Gastrocnemius medialis (tissue), 4 donors: ENCODE measurements around the gene THOC6. TPM values are rescaled to one million over a fixed set of nuclear protein-coding genes. Genes with fewer than 3 reads are reported as not detected.
"Not testable (repeated sequence)": the region's sequence is repeated elsewhere in the genome, so short reads cannot be mapped to it uniquely, and the experiment has no call there.

ENCODE experiments used
- ATAC-seq, 2 donors: fragments of 150-250 bp; one replicate each; pipeline ENCODE4 v1.9.1; 2016
- DNase-seq, 2 donors: peaks; one replicate each; pipeline ENCODE4 v3.0.0-alpha.2; 2019
- H3K27ac ChIP-seq, 4 donors: fragments of 200-600 bp; sonication (generic); 1 replicate in 1 of 4; 2 replicates in 3 of 4; pipeline ENCODE4 v1.5.1; 2016 to 2018; ENCODE audit warnings: mild to moderate bottlenecking in 2 of 4, moderate library complexity in 1 of 4
- H3K27me3 ChIP-seq, 3 donors: fragments of 200-600 bp; sonication (generic) in 2 of 3; 1 replicate in 1 of 3; 2 replicates in 2 of 3; pipeline versions ENCODE4 v1.5.1 to v1.6.0; 2016 to 2019; ENCODE audit warnings: mild to moderate bottlenecking in 1 of 3, moderate library complexity in 1 of 3
- H3K36me3 ChIP-seq, 2 donors: fragments of 200-600 bp; sonication (generic) in 1 of 2; one replicate each; pipeline ENCODE4 v1.5.1; 2017 to 2018
- H3K4me1 ChIP-seq, 2 donors: fragments of 200-600 bp; sonication (generic) in 1 of 2; one replicate each; pipeline ENCODE4 v1.5.1; 2016 to 2017; ENCODE audit warnings: mild to moderate bottlenecking in 2 of 2
- H3K4me3 ChIP-seq, 4 donors: fragments of 200-600 bp; sonication (generic) in 3 of 4; 1 replicate in 1 of 4; 2 replicates in 3 of 4; pipeline ENCODE4 v1.5.1; 2016 to 2019; ENCODE audit warnings: mild to moderate bottlenecking in 2 of 4
- H3K9me3 ChIP-seq, 3 donors: fragments of 200-600 bp; sonication (generic) in 2 of 3; 1 replicate in 1 of 3; 2 replicates in 2 of 3; pipeline ENCODE4 v1.5.1; 2016 to 2019
- POLR2A ChIP-seq, 2 donors: fragments of 450-650 bp; IDR thresholded peaks; one replicate each; pipeline ENCODE4 v1.6.1; 2017; ENCODE audit warnings: antibody characterized with exemption in 2 of 2, mild to moderate bottlenecking in 2 of 2, moderate library complexity in 2 of 2
- in situ Hi-C, 4 donors: fragments of 200-750 bp; cut with MboI; loops; one replicate each; pipeline versions ENCODE4 v1.15.0 to v1.8.0; 2017; ENCODE audit warnings: low sequenced_read_pairs in 4 of 4
- intact Hi-C: fragments of 100-400 bp; cut with DNase I; formaldehyde crosslinking; loops from one replicate; pipeline ENCODE4 v1.15.1; 2023; ENCODE audit warnings: low total_unique reads
- total RNA-seq, 4 donors: library from RNA; depleted of rRNA; stranded (reverse); fragments of >200 nt; gene quantifications; one replicate each; pipeline versions ENCODE4 v1.1.0 to v1.2.3, GENCODE V29; 2016
- TF ChIP-seq, protein P1 (sequence below), 5 experiments: fragments of 450-650 bp in 3 of 5; fragments of 200-600 bp in 2 of 5; sonication (generic) in 2 of 5; IDR thresholded peaks in 4 of 5; conservative IDR thresholded peaks in 1 of 5; 1 replicate in 4 of 5; 2 replicates in 1 of 5; pipeline ENCODE4 v1.5.1; 2016 to 2019; ENCODE audit warnings: antibody characterized with exemption in 5 of 5, mild to moderate bottlenecking in 3 of 5, moderate library complexity in 3 of 5

The THOC6 gene
- total RNA-seq, 4 donors from 2014 or later, result 15.0 to 31.1 (median 21.5) TPM

DNA sequence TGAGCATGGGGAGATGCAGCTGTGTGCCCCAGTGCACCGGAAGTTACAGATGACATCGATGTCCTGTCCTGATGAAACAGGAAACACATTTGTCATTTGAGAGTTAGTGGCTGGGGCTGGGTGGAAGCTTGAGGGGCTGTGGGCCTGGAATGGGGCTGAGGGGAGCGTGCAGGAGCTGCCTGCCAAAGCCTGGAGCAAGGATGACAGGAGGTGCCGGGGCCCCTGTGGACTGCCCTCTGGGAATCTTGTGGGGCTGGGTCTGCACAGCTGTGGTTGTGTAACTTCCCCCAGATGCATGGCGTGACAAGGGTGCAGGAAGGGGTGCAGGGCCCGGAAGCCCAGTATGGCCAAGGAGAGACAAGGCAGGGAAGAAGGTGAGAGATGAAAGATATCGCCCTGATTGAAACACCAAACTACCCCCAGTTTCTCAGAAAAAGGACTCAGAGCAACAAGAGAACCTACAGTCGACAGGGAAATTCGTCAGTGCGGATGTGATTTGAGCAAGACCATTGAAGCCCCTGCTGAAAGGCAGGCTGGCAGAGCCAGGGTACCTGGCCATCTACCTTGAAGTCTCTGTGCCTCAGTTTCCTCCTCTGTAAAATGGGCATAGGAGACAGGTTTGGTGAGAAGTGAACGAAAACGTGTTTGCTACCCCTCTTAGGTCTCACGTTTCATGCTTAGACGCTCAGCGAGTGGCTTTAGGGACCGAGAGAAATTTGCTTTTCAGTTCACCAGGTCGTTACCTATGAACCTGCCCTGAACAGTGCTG lies 31.3 kb downstream of the THOC6 start:
- DNase-seq (no peak), ATAC-seq (no peak)
- Histone ChIP-seq H3K9me3 (no peaks in the 10 kb centered on the region), H3K4me3 (no peak overlapping the region), H3K36me3 (no peaks in the 10 kb centered on the region), H3K4me1 (peaks cover 8 to 19% of the 10 kb centered on the region in 2 donors), H3K27me3 (peaks cover under 1 to 4% (median 3%) of the 10 kb centered on the region in 3 donors), H3K27ac (no peak overlapping the region)
- in situ Hi-C loops (no loop called here), intact Hi-C loops (no loop called here)
- no peak for TF ChIP-seq POLR2A (IDR thresholded peaks at IDR 0.05)
- TF ChIP-seq, protein P1, sequence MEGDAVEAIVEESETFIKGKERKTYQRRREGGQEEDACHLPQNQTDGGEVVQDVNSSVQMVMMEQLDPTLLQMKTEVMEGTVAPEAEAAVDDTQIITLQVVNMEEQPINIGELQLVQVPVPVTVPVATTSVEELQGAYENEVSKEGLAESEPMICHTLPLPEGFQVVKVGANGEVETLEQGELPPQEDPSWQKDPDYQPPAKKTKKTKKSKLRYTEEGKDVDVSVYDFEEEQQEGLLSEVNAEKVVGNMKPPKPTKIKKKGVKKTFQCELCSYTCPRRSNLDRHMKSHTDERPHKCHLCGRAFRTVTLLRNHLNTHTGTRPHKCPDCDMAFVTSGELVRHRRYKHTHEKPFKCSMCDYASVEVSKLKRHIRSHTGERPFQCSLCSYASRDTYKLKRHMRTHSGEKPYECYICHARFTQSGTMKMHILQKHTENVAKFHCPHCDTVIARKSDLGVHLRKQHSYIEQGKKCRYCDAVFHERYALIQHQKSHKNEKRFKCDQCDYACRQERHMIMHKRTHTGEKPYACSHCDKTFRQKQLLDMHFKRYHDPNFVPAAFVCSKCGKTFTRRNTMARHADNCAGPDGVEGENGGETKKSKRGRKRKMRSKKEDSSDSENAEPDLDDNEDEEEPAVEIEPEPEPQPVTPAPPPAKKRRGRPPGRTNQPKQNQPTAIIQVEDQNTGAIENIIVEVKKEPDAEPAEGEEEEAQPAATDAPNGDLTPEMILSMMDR (IDR thresholded peaks at IDR 0.05 in 4 of 5, conservative IDR thresholded peaks at IDR 0.05 in 1 of 5), result no peak

DNA sequence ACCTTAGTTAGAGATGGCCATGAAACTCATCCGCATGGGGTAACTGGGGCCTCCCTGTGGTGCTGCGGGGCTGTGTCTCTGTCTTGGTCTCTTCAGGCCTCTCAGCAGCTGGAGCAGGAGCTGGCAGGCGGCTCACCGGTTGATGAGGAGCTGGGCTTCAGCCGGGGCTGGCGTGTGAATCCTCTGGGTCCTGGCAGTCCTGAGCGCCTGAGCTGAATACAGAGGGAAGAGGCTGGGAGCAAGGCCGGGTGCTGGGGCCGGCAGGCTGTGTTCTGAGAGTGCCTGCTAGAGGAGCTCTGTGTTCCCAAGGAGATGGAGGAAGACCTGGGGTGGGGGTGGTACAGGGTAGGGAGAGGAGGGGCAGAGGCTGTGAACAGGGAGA lies 31.9 kb downstream of the THOC6 start:
- H3K36me3 ChIP-seq, intact Hi-C loops, H3K4me3 ChIP-seq, H3K9me3 ChIP-seq, DNase-seq, ATAC-seq, in situ Hi-C loops, H3K27me3 ChIP-seq, H3K27ac ChIP-seq: not testable (repeated sequence)
- peaks cover 14 to 25% of the 10 kb centered on the region in 2 donors for H3K4me1 ChIP-seq

DNA sequence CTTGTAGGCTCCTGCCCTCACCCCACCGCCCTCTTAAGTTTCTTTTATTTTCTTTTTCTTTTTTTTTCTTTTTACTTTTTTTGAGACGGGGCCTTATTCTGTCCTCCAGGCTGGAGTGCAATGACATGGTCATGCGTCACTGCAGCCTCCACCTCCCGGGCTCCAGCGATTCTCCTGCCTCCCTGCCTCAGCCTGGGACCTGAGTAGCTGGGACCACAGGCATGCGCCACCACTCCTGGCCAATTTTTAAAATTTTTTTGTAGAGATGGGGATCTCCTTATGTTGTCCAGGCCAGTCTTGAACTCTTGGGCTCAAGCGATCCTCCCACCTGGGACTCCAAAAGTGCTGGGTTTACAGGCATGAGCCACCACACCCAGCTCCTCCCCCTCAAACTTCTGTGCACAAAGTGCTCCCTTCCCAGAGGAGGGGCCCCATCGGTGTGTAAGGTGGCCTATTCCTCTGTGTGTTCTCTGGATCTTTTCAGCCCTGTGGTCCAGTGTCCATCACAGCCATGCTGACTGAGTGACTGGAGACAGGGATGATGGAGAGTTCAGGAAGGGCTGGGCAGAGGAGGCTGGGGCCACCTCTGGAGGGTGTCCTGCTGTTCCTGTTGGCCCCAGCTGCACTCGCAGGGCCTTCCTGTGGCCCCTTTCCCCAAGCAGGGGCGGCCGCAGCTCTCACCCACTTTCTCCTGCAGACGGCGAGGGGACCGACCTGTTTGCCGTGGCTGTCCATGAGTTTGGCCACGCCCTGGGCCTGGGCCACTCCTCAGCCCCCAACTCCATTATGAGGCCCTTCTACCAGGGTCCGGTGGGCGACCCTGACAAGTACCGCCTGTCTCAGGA lies 32.7 kb downstream of the THOC6 start:
- Histone ChIP-seq H3K36me3 (no peaks in the 10 kb centered on the region), H3K27ac (no peak overlapping the region), H3K9me3 (no peaks in the 10 kb centered on the region), H3K27me3 (no peaks in the 10 kb centered on the region), H3K4me1 (peaks cover 20 to 33% of the 10 kb centered on the region in 2 donors), H3K4me3 (no peak overlapping the region)
- DNase-seq (no peak), ATAC-seq (no peak)
- in situ Hi-C loops, result no loop called here
- intact Hi-C loops, result no loop called here
- TF ChIP-seq, protein P1 (IDR thresholded peaks at IDR 0.05 in 4 of 5, conservative IDR thresholded peaks at IDR 0.05 in 1 of 5), result no peak
- no peak for TF ChIP-seq POLR2A (IDR thresholded peaks at IDR 0.05)

DNA sequence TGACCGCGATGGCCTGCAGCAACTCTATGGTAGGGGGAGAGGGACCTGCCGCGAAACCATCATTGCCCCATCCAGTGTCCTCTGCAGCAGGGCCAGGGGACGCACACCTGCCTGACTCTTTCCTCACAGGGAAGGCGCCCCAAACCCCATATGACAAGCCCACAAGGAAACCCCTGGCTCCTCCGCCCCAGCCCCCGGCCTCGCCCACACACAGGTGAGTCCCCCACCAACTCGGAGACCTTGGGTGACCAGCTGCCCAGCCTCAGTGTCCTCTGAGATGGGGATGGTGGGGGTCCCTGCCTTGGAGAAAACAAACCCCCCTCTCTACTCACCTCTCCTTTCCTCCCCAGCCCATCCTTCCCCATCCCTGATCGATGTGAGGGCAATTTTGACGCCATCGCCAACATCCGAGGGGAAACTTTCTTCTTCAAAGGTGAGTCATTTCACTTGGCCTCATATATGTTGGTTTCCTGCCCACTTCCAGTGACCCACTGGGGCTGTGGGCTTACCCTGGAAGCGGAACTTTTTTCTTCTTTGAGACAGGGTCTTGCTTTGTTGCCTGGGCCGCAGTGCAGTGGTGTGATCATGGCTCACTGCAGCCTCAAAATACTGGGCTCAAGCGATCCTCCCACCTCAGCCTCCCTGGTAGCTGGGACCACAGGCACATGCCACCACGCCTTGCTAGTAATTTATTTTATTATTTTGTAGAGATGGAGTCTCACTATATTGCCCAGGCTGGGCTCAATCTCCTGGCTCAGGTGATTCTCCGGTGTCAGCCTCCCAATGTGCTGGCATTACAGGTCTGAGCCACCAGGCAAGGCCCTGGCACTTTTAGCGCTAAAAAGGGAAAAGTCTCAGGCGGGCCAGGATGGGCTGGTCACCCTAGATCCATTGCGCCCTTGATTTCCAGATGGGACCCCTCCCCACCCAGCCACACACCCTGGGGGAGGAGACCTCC lies 33.6 kb downstream of the THOC6 start:
- TF ChIP-seq POLR2A (IDR thresholded peaks at IDR 0.05), result no peak
- TF ChIP-seq, protein P1 (IDR thresholded peaks at IDR 0.05 in 4 of 5, conservative IDR thresholded peaks at IDR 0.05 in 1 of 5), result no peak
- Histone ChIP-seq H3K4me1 (peaks cover 28 to 39% of the 10 kb centered on the region in 2 donors), H3K36me3 (no peaks in the 10 kb centered on the region), H3K4me3 (no peak overlapping the region), H3K27ac (no peak overlapping the region), H3K9me3 (no peaks in the 10 kb centered on the region), H3K27me3 (no peaks in the 10 kb centered on the region)
- ATAC-seq, result no peak
- in situ Hi-C loops, result no loop called here
- intact Hi-C loops, result loop anchor here (2.0 kb wide), 1 partner anchor 37 kb away; the partner anchor contains the start of gene TNFRSF12A
- DNase-seq, result no peak
